Prostate gland (tissue), 2 donors: Measurements from ENCODE around the gene TNFAIP3.

Experiments used
- POLR2A ChIP-seq: fragments of 450-650 bp; IDR thresholded peaks from one replicate; pipeline ENCODE4 v1.6.1; 2016; ENCODE audit warnings: antibody characterized with exemption, mild to moderate bottlenecking
- POLR2AphosphoS5 ChIP-seq: sonication (generic); formaldehyde crosslinking; IDR thresholded peaks from one replicate; pipeline ENCODE4 v1.6.1; 2017; ENCODE audit warnings: antibody characterized with exemption
- TF ChIP-seq, protein P1 (sequence below), 4 experiments: fragments of 200-600 bp in 2 of 4; fragments of 450-650 bp in 2 of 4; sonication (generic) in 2 of 4; IDR thresholded peaks; 1 replicate in 3 of 4; 2 replicates in 1 of 4; pipeline ENCODE4 v1.5.1; 2016 to 2019; ENCODE audit warnings: antibody characterized with exemption in 4 of 4, mild to moderate bottlenecking in 2 of 4, moderate library complexity in 2 of 4

GRCh38 chr6:137827411-137827940 is 39.6 kb upstream of the TNFAIP3 start:
- TF ChIP-seq, protein P1, sequence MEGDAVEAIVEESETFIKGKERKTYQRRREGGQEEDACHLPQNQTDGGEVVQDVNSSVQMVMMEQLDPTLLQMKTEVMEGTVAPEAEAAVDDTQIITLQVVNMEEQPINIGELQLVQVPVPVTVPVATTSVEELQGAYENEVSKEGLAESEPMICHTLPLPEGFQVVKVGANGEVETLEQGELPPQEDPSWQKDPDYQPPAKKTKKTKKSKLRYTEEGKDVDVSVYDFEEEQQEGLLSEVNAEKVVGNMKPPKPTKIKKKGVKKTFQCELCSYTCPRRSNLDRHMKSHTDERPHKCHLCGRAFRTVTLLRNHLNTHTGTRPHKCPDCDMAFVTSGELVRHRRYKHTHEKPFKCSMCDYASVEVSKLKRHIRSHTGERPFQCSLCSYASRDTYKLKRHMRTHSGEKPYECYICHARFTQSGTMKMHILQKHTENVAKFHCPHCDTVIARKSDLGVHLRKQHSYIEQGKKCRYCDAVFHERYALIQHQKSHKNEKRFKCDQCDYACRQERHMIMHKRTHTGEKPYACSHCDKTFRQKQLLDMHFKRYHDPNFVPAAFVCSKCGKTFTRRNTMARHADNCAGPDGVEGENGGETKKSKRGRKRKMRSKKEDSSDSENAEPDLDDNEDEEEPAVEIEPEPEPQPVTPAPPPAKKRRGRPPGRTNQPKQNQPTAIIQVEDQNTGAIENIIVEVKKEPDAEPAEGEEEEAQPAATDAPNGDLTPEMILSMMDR (IDR thresholded peaks at IDR 0.05): no peak
- TF ChIP-seq POLR2A (no peak), POLR2AphosphoS5 (no peak)
